HCT116 (cell line): Measurements from ENCODE around the gene RGS19. TPM values are rescaled to one million over a fixed set of nuclear protein-coding genes. Genes with fewer than 3 reads are reported as not detected.

Source experiments
- ATAC-seq: fragments of 200-7000 bp; cut with Tn5 transposase; 2 replicates; pipeline ENCODE4 v1.9.1; 2020; ENCODE audit warnings: mild to moderate bottlenecking, moderate library complexity
- BruUV-seq: library from RNA; stranded (reverse); fragments of 400-500 nt; replicated peaks from 2 replicates; lab custom pipeline; 2021; lab: Mats Ljungman, UMichigan
- CTCF ChIA-PET: fragments of 300-600 bp; sonication (Branson Sonifier 250); formaldehyde crosslinking; loops from one replicate; lab custom pipeline; 2021; ENCODE audit warnings: antibody characterized with exemption; lab: Charles Lee
- POLR2A ChIA-PET: fragments of 300-600, 350-600 bp; sonication (Branson Sonifier 250); formaldehyde crosslinking; loops from one replicate; lab custom pipeline; 2021; ENCODE audit warnings: antibody characterized with exemption; lab: Charles Lee
- RAD21 ChIA-PET, 2 experiments: fragments of 300-600 bp; sonication (Branson Sonifier 250); formaldehyde crosslinking; loops; one replicate each; lab custom pipeline; 2023; ENCODE audit warnings: low total read pairs in 2 of 2; ENCODE audit not compliant: uncharacterized antibody in 2 of 2, unreplicated experiment in 2 of 2, low non-redundant PET in 1 of 2; lab: Charles Lee
- DNase-seq: peaks from one replicate; pipeline ENCODE4 v3.0.0-alpha.2; 2010; ENCODE audit warnings: low read depth, low spot score
- H2AFZ ChIP-seq: fragments of 200-600 bp; shearing (Covaris generic), sonication (generic); 2 replicates; pipeline ENCODE4 v1.6.1; 2017; ENCODE audit warnings: low read depth, mixed run types, mixed read lengths, antibody characterized with exemption, low read length; ENCODE audit not compliant: poor library complexity, severe bottlenecking
- H3K27ac ChIP-seq: 2 replicates; pipeline ENCODE4 v1.5.1; 2012; ENCODE audit warnings: low read depth, low read length
- H3K27me3 ChIP-seq: fragments of 200-600 bp; sonication (generic); 2 replicates; pipeline ENCODE4 v1.6.1; 2016; ENCODE audit warnings: mixed run types, low read length, mixed read lengths; ENCODE audit not compliant: insufficient read depth
- H3K36me3 ChIP-seq, 2 experiments: fragments of 200-500 bp in 1 of 2; fragments of 200-600 bp in 1 of 2; sonication (Bioruptor generic) in 1 of 2; sonication (generic) in 1 of 2; 2 replicates each; pipeline versions ENCODE4 v1.5.1 to v1.6.1; 2014 to 2016; ENCODE audit warnings: low read length in 2 of 2, inconsistent platforms in 1 of 2, mixed read lengths in 1 of 2, mixed run types in 1 of 2; ENCODE audit not compliant: insufficient read depth in 2 of 2, control insufficient read depth in 1 of 2
- H3K4me1 ChIP-seq, 2 experiments: fragments of 200-600 bp in 1 of 2; sonication (generic) in 1 of 2; 2 replicates each; pipeline versions ENCODE4 v1.5.1 to v1.6.1; 2012 to 2017; ENCODE audit warnings: low read length in 2 of 2, inconsistent platforms in 1 of 2, mild to moderate bottlenecking in 1 of 2, mixed read lengths in 1 of 2, mixed run types in 1 of 2, moderate library complexity in 1 of 2; ENCODE audit not compliant: insufficient read depth in 2 of 2, control insufficient read depth in 1 of 2
- H3K4me2 ChIP-seq: fragments of 200-600 bp; sonication (generic); 2 replicates; pipeline ENCODE4 v1.6.1; 2017; ENCODE audit warnings: mixed run types, low read length, mixed read lengths
- H3K4me3 ChIP-seq, 2 experiments: fragments of 200-600 bp in 1 of 2; sonication (generic) in 1 of 2; replicated peaks in 1 of 2; 2 replicates each; pipeline ENCODE4 v1.5.1; 2011 to 2016; ENCODE audit warnings: low read length in 2 of 2, control low read depth in 1 of 2, low read depth in 1 of 2, mild to moderate bottlenecking in 1 of 2, mixed read lengths in 1 of 2, mixed run types in 1 of 2
- H3K79me2 ChIP-seq: fragments of 200-600 bp; sonication (generic); 2 replicates; pipeline ENCODE4 v1.6.1; 2017; ENCODE audit warnings: mild to moderate bottlenecking, mixed run types, low read length, moderate library complexity, mixed read lengths; ENCODE audit not compliant: insufficient read depth
- H3K9ac ChIP-seq: fragments of 200-600 bp; sonication (generic); 2 replicates; pipeline ENCODE4 v1.6.1; 2016; ENCODE audit warnings: low read length, mixed read lengths
- H3K9me2 ChIP-seq: fragments of 200-600 bp; sonication (generic), shearing (Covaris generic); 2 replicates; pipeline ENCODE4 v1.6.1; 2017; ENCODE audit warnings: mixed run types, mild to moderate bottlenecking, moderate library complexity; ENCODE audit not compliant: insufficient read depth
- H3K9me3 ChIP-seq, 2 experiments: fragments of 200-500 bp in 1 of 2; fragments of 200-600 bp in 1 of 2; sonication (Bioruptor generic) in 1 of 2; sonication (generic) in 1 of 2; 2 replicates each; pipeline ENCODE4 v1.6.1; 2014 to 2017; ENCODE audit warnings: low read length in 2 of 2, mixed read lengths in 2 of 2, inconsistent platforms in 1 of 2, low read depth in 1 of 2, mild to moderate bottlenecking in 1 of 2, mixed run types in 1 of 2, moderate library complexity in 1 of 2; ENCODE audit not compliant: control insufficient read depth in 1 of 2, insufficient read depth in 1 of 2
- H4K20me1 ChIP-seq: fragments of 200-600 bp; sonication (generic), shearing (Covaris generic); 2 replicates; pipeline ENCODE4 v1.6.1; 2017; ENCODE audit warnings: mixed run types, mild to moderate bottlenecking, moderate library complexity; ENCODE audit not compliant: insufficient read depth
- ATF3 ChIP-seq: IDR thresholded peaks from 2 replicates; pipeline ENCODE4 v1.6.1; 2012
- CBX3 ChIP-seq: IDR thresholded peaks from 2 replicates; pipeline ENCODE4 v1.6.1; 2012; ENCODE audit warnings: low read depth
- CEBPB ChIP-seq: IDR thresholded peaks from 2 replicates; pipeline ENCODE4 v1.6.1; 2012; ENCODE audit warnings: low read depth
- CTCF ChIP-seq, 3 experiments: fragments of 200-600 bp in 1 of 3; sonication (generic) in 1 of 3; IDR thresholded peaks in 2 of 3; conservative IDR thresholded peaks in 1 of 3; 2 replicates each; pipeline ENCODE4 v1.5.1; 2012 to 2017; ENCODE audit warnings: low read depth in 2 of 3, low read length in 2 of 3, antibody characterized with exemption in 1 of 3, borderline replicate concordance in 1 of 3, control low read depth in 1 of 3, mild to moderate bottlenecking in 1 of 3, mixed read lengths in 1 of 3, mixed run types in 1 of 3, moderate library complexity in 1 of 3; ENCODE audit not compliant: insufficient read depth in 1 of 3
- FOSL1 ChIP-seq: IDR thresholded peaks from 2 replicates; pipeline ENCODE4 v1.6.1; 2012; ENCODE audit warnings: low read depth
- JUND ChIP-seq: IDR thresholded peaks from 2 replicates; pipeline ENCODE4 v1.6.1; 2012
- RAD21 ChIP-seq: IDR thresholded peaks from 2 replicates; pipeline ENCODE4 v1.6.1; 2012; ENCODE audit warnings: low read depth, mild to moderate bottlenecking
- REST ChIP-seq: IDR thresholded peaks from 2 replicates; pipeline ENCODE4 v1.6.1; 2012; ENCODE audit warnings: low read depth
- SIN3A ChIP-seq: IDR thresholded peaks from 2 replicates; pipeline ENCODE4 v1.6.1; 2012; ENCODE audit warnings: low read depth
- SP1 ChIP-seq: IDR thresholded peaks from 2 replicates; pipeline ENCODE4 v1.6.1; 2012; ENCODE audit warnings: low read depth
- TCF7L2 ChIP-seq: IDR thresholded peaks from 2 replicates; pipeline ENCODE4 v1.7.0; 2011; ENCODE audit warnings: borderline replicate concordance, inconsistent platforms; ENCODE audit not compliant: insufficient read depth, insufficient read length; ENCODE audit errors: extremely low read depth
- ZBTB33 ChIP-seq: IDR thresholded peaks from 2 replicates; pipeline ENCODE4 v1.6.1; 2011; ENCODE audit warnings: mild to moderate bottlenecking, low read length, moderate library complexity; ENCODE audit not compliant: insufficient replicate concordance; ENCODE audit errors: extremely low read depth
- ZNF274 ChIP-seq: fragments of 200-500 bp; sonication (Bioruptor generic); IDR thresholded peaks from 2 replicates; pipeline ENCODE4 v1.6.1; 2014; ENCODE audit warnings: mild to moderate bottlenecking, low read depth, low read length, inconsistent platforms
- intact Hi-C: fragments of 100-400 bp; cut with micrococcal nuclease; formaldehyde crosslinking; loops from 2 replicates; pipeline ENCODE4 v1.10.0; 2022
- total RNA-seq: library from RNA; stranded (reverse); gene quantifications from one replicate; pipeline ENCODE4 v1.2.1, GENCODE V29; 2021; ENCODE audit not compliant: unreplicated experiment

The RGS19 gene
- total RNA-seq, 1 experiment from 2014 or later, result 21.4 TPM

GRCh38 chr20:64104667-64105451 is 25.5 kb upstream of the RGS19 start:
- Histone ChIP-seq H3K4me1 (peaks cover 4 to 13% of the 10 kb centered on the region in 2 experiments; a peak in 2 of 4 replicates), H3K36me3 (no peaks in the 10 kb centered on the region), H3K9me3 (no peaks in the 10 kb centered on the region), H3K27ac (no peak overlapping the region), H2AFZ (no peak overlapping the region), H3K79me2 (no peaks in the 10 kb centered on the region), H3K9ac (no peak overlapping the region), H3K9me2 (no peaks in the 10 kb centered on the region), H4K20me1 (no peaks in the 10 kb centered on the region), H3K4me2 (no peak overlapping the region), H3K27me3 (no peaks in the 10 kb centered on the region), H3K4me3 (no peak overlapping the region)
- BruUV-seq, result no TSS peak
- ATAC-seq (no peak), DNase-seq (no peak)
- TF ChIP-seq ZBTB33 (no peak), CBX3 (no peak), SIN3A (no peak), TCF7L2 (no peak), JUND (no peak), RAD21 (no peak), REST (no peak), ATF3 (no peak), ZNF274 (no peak), FOSL1 (no peak), CTCF (IDR thresholded peaks at IDR 0.05 in 2 of 3, conservative IDR thresholded peaks at IDR 0.05 in 1 of 3; ENCODE audit: borderline replicate concordance in 1 of 3, insufficient read depth in 1 of 3, low read depth in 2 of 3, low read length in 2 of 3) (no peak), SP1 (no peak), CEBPB (no peak)
- intact Hi-C loops, result no loop called here
- RAD21 ChIA-PET, result no interaction called here
- POLR2A ChIA-PET, result no interaction called here
- CTCF ChIA-PET, result no interaction called here
